ENCODE data around the gene NAPSA.

- TF ChIP-seq CTCF (IDR thresholded peaks at IDR 0.05): no peak
- TF ChIP-seq EP300 (IDR thresholded peaks at IDR 0.05): no peak
Observed at GRCh38 chr19:50334741-50335421, 30.6 kb downstream of the NAPSA start.

Data from sigmoid colon (tissue), 4 donors.